GM12878 (cell line): ENCODE results near the gene ZNF428. TPM values are rescaled to one million over a fixed set of nuclear protein-coding genes. Genes with fewer than 3 reads are reported as not detected.

ENCODE experiments used
- BRCA1 ChIP-seq: IDR thresholded peaks from 2 replicates; pipeline ENCODE4 v1.6.1; 2011; ENCODE audit warnings: low read depth, low read length, improper control_type of control experiment
- CHD4 ChIP-seq: fragments of 200-600 bp; sonication (generic); IDR thresholded peaks from 2 replicates; pipeline ENCODE4 v1.6.1; 2016; ENCODE audit warnings: mild to moderate bottlenecking
- KLF5 ChIP-seq: fragments of 450-650 bp; IDR thresholded peaks from 2 replicates; pipeline ENCODE4 v1.6.1; 2014; ENCODE audit warnings: mild to moderate bottlenecking; ENCODE audit not compliant: partially characterized antibody
- MYB ChIP-seq: fragments of 150-350 bp; IDR thresholded peaks from 2 replicates; pipeline ENCODE4 v1.6.1; 2014; ENCODE audit warnings: mild to moderate bottlenecking, low read depth, low read length, borderline replicate concordance
- NFIC ChIP-seq: IDR thresholded peaks from 2 replicates; pipeline ENCODE4 v1.6.1; 2012; ENCODE audit warnings: low read depth, mild to moderate bottlenecking, inconsistent platforms, low read length, moderate library complexity
- POLR2A ChIP-seq: IDR thresholded peaks from 2 replicates; pipeline ENCODE4 v1.6.1; 2011; ENCODE audit warnings: low read depth, mild to moderate bottlenecking, low read length
- SIX5 ChIP-seq: IDR thresholded peaks from 2 replicates; pipeline ENCODE4 v1.6.1; 2011; ENCODE audit warnings: mild to moderate bottlenecking, low read depth, low read length, moderate library complexity; ENCODE audit not compliant: severe bottlenecking
- SMARCA5 ChIP-seq: fragments of 450-650 bp; IDR thresholded peaks from 2 replicates; pipeline ENCODE4 v1.6.1; 2017; ENCODE audit warnings: mild to moderate bottlenecking
- STAT1 ChIP-seq: fragments of 450-650 bp; conservative IDR thresholded peaks from 2 replicates; pipeline ENCODE4 v1.6.1; 2014; ENCODE audit warnings: antibody characterized with exemption, mild to moderate bottlenecking
- polyA plus RNA-seq, 11 experiments: library from polyadenylated mRNA; depleted of rRNA in 4 of 11; unstranded in 6 of 11; stranded (reverse) in 5 of 11; fragments of >200 nt; fragmentation: Nextera tagmentation in 4 of 11; fragmentation: Illumina TruSeq in 1 of 11; extraction: Ambion mirVana in 4 of 11; extraction: Trizol in 1 of 11; gene quantifications; 1 replicate in 1 of 11; 2 replicates in 10 of 11; pipeline versions ENCODE4 v1.2.1 to v1.2.3, GENCODE V29; 2011 to 2016; ENCODE audit warnings: inconsistent platforms in 2 of 11, missing spikeins in 2 of 11, low read depth in 1 of 11
- total RNA-seq, 4 experiments: library from RNA; depleted of rRNA in 3 of 4; stranded (reverse); fragments of >200 nt in 3 of 4; fragmentation: Illumina TruSeq in 1 of 4; extraction: Trizol in 1 of 4; gene quantifications; 2 replicates each; pipeline versions ENCODE4 v1.2.1 to v1.2.3, GENCODE V29; 2013 to 2021
- TF ChIP-seq, protein P1 (sequence below): fragments of 450-650 bp; IDR thresholded peaks from 2 replicates; pipeline ENCODE4 v1.6.1; 2017; ENCODE audit warnings: mild to moderate bottlenecking, moderate library complexity
- TF ChIP-seq, protein P2 (sequence below): IDR thresholded peaks from 2 replicates; pipeline ENCODE4 v1.6.1; 2012; ENCODE audit warnings: low read depth, low read length, improper control_type of control experiment

Gene ZNF428
- total and polyA plus RNA-seq, 10 of the 15 experiments (the other 5 are each of a cell fraction or from before 2014, with no cell fraction given) = 0.27 to 57.8 (median 20.4) TPM

DNA sequence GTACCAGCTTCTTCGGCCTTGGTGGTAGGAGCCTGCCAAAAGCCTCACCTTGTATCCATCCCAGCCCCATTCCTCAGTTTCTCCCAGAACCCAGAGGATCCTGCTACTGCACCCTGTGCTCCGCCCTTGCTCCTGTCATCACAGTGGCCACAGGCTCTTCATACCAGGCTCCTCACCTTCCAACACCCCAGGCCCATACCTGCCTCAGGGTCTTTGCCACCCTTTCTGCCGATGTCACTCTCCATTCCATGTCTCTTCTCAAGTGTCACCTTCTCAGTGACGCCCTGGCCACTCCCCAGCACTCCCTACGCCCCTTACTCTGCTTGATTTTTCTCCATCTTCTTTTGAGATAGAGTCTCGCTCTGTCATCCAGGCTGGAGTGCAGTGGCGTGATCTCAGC, 9.6 kb downstream of the ZNF428 start (continued):
- TF ChIP-seq, protein P1, sequence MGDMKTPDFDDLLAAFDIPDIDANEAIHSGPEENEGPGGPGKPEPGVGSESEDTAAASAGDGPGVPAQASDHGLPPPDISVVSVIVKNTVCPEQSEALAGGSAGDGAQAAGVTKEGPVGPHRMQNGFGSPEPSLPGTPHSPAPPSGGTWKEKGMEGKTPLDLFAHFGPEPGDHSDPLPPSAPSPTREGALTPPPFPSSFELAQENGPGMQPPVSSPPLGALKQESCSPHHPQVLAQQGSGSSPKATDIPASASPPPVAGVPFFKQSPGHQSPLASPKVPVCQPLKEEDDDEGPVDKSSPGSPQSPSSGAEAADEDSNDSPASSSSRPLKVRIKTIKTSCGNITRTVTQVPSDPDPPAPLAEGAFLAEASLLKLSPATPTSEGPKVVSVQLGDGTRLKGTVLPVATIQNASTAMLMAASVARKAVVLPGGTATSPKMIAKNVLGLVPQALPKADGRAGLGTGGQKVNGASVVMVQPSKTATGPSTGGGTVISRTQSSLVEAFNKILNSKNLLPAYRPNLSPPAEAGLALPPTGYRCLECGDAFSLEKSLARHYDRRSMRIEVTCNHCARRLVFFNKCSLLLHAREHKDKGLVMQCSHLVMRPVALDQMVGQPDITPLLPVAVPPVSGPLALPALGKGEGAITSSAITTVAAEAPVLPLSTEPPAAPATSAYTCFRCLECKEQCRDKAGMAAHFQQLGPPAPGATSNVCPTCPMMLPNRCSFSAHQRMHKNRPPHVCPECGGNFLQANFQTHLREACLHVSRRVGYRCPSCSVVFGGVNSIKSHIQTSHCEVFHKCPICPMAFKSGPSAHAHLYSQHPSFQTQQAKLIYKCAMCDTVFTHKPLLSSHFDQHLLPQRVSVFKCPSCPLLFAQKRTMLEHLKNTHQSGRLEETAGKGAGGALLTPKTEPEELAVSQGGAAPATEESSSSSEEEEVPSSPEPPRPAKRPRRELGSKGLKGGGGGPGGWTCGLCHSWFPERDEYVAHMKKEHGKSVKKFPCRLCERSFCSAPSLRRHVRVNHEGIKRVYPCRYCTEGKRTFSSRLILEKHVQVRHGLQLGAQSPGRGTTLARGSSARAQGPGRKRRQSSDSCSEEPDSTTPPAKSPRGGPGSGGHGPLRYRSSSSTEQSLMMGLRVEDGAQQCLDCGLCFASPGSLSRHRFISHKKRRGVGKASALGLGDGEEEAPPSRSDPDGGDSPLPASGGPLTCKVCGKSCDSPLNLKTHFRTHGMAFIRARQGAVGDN = no peak
- TF ChIP-seq MYB = no peak
- TF ChIP-seq POLR2A = no peak
- TF ChIP-seq, protein P2, sequence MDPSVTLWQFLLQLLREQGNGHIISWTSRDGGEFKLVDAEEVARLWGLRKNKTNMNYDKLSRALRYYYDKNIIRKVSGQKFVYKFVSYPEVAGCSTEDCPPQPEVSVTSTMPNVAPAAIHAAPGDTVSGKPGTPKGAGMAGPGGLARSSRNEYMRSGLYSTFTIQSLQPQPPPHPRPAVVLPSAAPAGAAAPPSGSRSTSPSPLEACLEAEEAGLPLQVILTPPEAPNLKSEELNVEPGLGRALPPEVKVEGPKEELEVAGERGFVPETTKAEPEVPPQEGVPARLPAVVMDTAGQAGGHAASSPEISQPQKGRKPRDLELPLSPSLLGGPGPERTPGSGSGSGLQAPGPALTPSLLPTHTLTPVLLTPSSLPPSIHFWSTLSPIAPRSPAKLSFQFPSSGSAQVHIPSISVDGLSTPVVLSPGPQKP = no peak
- TF ChIP-seq SMARCA5 = no peak
- TF ChIP-seq BRCA1 = no peak
- no peak for TF ChIP-seq KLF5
- TF ChIP-seq SIX5 = no peak
- TF ChIP-seq CHD4 = no peak
- TF ChIP-seq STAT1 = no peak
- TF ChIP-seq NFIC = no peak
